HepG2 (cell line): Measurements from ENCODE around the gene FALEC. TPM values are rescaled to one million over a fixed set of nuclear protein-coding genes. Genes with fewer than 3 reads are reported as not detected.

ENCODE experiments used
- FOXK1 ChIP-seq: sonication (generic); formaldehyde crosslinking; IDR thresholded peaks from 2 replicates; pipeline ENCODE4 v1.4.0; 2020; ENCODE audit warnings: low read depth, missing genetic modification reagents, borderline replicate concordance
- FOXK2 ChIP-seq: fragments of 450-650 bp; IDR thresholded peaks from 2 replicates; pipeline ENCODE4 v1.6.1; 2016
- SATB2 ChIP-seq: sonication (generic); formaldehyde crosslinking; IDR thresholded peaks from 2 replicates; pipeline ENCODE4 v1.5.0; 2020; ENCODE audit warnings: missing genetic modification reagents
- ZIK1 ChIP-seq: sonication (generic); formaldehyde crosslinking; IDR thresholded peaks from 2 replicates; pipeline ENCODE4 v1.5.0; 2020; ENCODE audit warnings: mild to moderate bottlenecking, low read depth, missing genetic modification reagents, borderline replicate concordance
- polyA plus RNA-seq, 8 experiments: library from polyadenylated mRNA; depleted of rRNA in 3 of 8; stranded (reverse) in 7 of 8; unstranded in 1 of 8; fragments of >200 nt; fragmentation: Illumina TruSeq in 4 of 8; extraction: Trizol in 4 of 8; gene quantifications; 2 replicates each; pipeline versions ENCODE4 v1.2.1 to v1.2.3, GENCODE V29; 2011 to 2016; ENCODE audit warnings: low read depth in 4 of 8, missing spikeins in 1 of 8, mixed read lengths in 1 of 8; ENCODE audit not compliant: insufficient read depth in 1 of 8
- total RNA-seq, 5 experiments: library from RNA; depleted of rRNA; stranded (reverse); fragments of >200 nt; fragmentation: Illumina TruSeq; extraction: Trizol; gene quantifications; 2 replicates each; pipeline ENCODE4 v1.2.3, GENCODE V29; 2016; ENCODE audit warnings: low read depth in 1 of 5
- TF ChIP-seq, protein P1 (sequence below): sonication (generic); formaldehyde crosslinking; IDR thresholded peaks from 2 replicates; pipeline ENCODE4 v1.5.1; 2020; ENCODE audit warnings: missing genetic modification reagents, mild to moderate bottlenecking, borderline replicate concordance
- TF ChIP-seq, protein P2 (sequence below): sonication (generic); formaldehyde crosslinking; IDR thresholded peaks from 2 replicates; pipeline ENCODE4 v1.4.0; 2020; ENCODE audit warnings: mild to moderate bottlenecking, missing genetic modification reagents
- TF ChIP-seq, protein P3 (sequence below): sonication (generic); formaldehyde crosslinking; IDR thresholded peaks from 2 replicates; pipeline ENCODE4 v1.4.0; 2020; ENCODE audit warnings: mild to moderate bottlenecking, missing genetic modification reagents, borderline replicate concordance

Gene FALEC
- total and polyA plus RNA-seq, 2 of the 13 experiments (the other 11 are each of a cell fraction or from before 2014, with no cell fraction given), result 0.33 to 0.71 TPM

DNA sequence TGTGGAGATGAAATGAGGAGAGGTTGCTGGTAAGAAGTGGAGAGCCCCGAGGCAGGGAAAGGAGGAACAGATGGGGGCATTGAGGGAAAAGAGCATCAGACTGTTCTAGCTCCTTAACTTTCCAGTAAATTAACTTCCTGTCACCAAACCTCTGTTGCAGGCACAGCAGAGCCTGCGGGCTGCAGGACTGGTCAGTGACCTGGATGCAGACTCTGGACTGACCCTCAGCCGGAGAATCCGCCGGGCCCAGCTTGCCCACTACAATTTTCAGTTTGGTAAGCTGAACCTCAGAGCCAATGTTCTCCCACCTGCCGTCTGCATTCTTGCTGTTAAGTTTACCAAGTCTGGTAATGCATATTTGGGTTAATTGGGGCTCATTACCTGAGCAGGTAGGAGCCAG, 10.1 kb upstream of the FALEC start (continued):
- TF ChIP-seq, protein P1, sequence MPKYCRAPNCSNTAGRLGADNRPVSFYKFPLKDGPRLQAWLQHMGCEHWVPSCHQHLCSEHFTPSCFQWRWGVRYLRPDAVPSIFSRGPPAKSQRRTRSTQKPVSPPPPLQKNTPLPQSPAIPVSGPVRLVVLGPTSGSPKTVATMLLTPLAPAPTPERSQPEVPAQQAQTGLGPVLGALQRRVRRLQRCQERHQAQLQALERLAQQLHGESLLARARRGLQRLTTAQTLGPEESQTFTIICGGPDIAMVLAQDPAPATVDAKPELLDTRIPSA (CRISPR knock-in tag), result no peak
- TF ChIP-seq FOXK1 (CRISPR knock-in tag) (no peak), ZIK1 (CRISPR knock-in tag) (no peak), FOXK2 (no peak), SATB2 (CRISPR knock-in tag) (no peak)
- TF ChIP-seq, protein P2, sequence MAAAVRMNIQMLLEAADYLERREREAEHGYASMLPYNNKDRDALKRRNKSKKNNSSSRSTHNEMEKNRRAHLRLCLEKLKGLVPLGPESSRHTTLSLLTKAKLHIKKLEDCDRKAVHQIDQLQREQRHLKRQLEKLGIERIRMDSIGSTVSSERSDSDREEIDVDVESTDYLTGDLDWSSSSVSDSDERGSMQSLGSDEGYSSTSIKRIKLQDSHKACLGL (CRISPR knock-in tag), result no peak
- TF ChIP-seq, protein P3, sequence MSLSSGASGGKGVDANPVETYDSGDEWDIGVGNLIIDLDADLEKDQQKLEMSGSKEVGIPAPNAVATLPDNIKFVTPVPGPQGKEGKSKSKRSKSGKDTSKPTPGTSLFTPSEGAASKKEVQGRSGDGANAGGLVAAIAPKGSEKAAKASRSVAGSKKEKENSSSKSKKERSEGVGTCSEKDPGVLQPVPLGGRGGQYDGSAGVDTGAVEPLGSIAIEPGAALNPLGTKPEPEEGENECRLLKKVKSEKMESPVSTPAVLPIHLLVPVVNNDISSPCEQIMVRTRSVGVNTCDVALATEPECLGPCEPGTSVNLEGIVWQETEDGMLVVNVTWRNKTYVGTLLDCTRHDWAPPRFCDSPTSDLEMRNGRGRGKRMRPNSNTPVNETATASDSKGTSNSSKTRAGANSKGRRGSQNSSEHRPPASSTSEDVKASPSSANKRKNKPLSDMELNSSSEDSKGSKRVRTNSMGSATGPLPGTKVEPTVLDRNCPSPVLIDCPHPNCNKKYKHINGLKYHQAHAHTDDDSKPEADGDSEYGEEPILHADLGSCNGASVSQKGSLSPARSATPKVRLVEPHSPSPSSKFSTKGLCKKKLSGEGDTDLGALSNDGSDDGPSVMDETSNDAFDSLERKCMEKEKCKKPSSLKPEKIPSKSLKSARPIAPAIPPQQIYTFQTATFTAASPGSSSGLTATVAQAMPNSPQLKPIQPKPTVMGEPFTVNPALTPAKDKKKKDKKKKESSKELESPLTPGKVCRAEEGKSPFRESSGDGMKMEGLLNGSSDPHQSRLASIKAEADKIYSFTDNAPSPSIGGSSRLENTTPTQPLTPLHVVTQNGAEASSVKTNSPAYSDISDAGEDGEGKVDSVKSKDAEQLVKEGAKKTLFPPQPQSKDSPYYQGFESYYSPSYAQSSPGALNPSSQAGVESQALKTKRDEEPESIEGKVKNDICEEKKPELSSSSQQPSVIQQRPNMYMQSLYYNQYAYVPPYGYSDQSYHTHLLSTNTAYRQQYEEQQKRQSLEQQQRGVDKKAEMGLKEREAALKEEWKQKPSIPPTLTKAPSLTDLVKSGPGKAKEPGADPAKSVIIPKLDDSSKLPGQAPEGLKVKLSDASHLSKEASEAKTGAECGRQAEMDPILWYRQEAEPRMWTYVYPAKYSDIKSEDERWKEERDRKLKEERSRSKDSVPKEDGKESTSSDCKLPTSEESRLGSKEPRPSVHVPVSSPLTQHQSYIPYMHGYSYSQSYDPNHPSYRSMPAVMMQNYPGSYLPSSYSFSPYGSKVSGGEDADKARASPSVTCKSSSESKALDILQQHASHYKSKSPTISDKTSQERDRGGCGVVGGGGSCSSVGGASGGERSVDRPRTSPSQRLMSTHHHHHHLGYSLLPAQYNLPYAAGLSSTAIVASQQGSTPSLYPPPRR (CRISPR knock-in tag), result no peak
- TF ChIP-seq, all 625 proteins: peak for 0
